CD14-positive monocyte (primary cell): ENCODE data around the gene GOLGA6A. TPM values are rescaled to one million over a fixed set of nuclear protein-coding genes. Genes with fewer than 3 reads are reported as not detected.
"Not testable (repeated sequence)": the region's sequence is repeated elsewhere in the genome, so short reads cannot be mapped to it uniquely, and the experiment has no call there.

Source experiments
- DNase-seq, 3 donors: peaks; one replicate each; pipeline ENCODE4 v3.0.0-alpha.2; 2011 to 2022
- H2AFZ ChIP-seq: 2 replicates; pipeline ENCODE4 v1.6.0; 2012; ENCODE audit warnings: mild to moderate bottlenecking, low read depth, low read length, inconsistent platforms; ENCODE audit not compliant: insufficient read depth, poor library complexity, severe bottlenecking
- H3K27ac ChIP-seq, 2 donors: 1 replicate in 1 of 2; 2 replicates in 1 of 2; pipeline ENCODE4 v1.5.1; 2012 to 2013; ENCODE audit warnings: low read length in 2 of 2, control low read depth in 1 of 2, inconsistent platforms in 1 of 2, low read depth in 1 of 2, mild to moderate bottlenecking in 1 of 2
- H3K27me3 ChIP-seq, 2 donors: one replicate each; pipeline versions ENCODE4 v1.6.0 to v1.6.1; 2011 to 2013; ENCODE audit warnings: low read length in 2 of 2; ENCODE audit not compliant: control insufficient read depth in 2 of 2, insufficient read depth in 2 of 2
- H3K36me3 ChIP-seq, 2 donors: replicated peaks in 1 of 2; 1 replicate in 1 of 2; 2 replicates in 1 of 2; pipeline versions ENCODE4 v1.5.1 to v1.6.1; 2012 to 2013; ENCODE audit warnings: low read length in 2 of 2, control low read depth in 1 of 2, inconsistent platforms in 1 of 2, mild to moderate bottlenecking in 1 of 2; ENCODE audit not compliant: insufficient read depth in 2 of 2, control insufficient read depth in 1 of 2
- H3K4me1 ChIP-seq, 2 donors: 1 replicate in 1 of 2; 2 replicates in 1 of 2; pipeline versions ENCODE4 v1.5.1 to v1.6.1; 2012 to 2013; ENCODE audit warnings: low read length in 2 of 2, control low read depth in 1 of 2, inconsistent platforms in 1 of 2, mild to moderate bottlenecking in 1 of 2, moderate library complexity in 1 of 2; ENCODE audit not compliant: insufficient read depth in 2 of 2, control insufficient read depth in 1 of 2
- H3K4me2 ChIP-seq: replicated peaks from 2 replicates; pipeline ENCODE3; 2012; ENCODE audit warnings: low read length, moderate library complexity, mild to moderate bottlenecking; ENCODE audit not compliant: poor library complexity, severe bottlenecking; ENCODE audit errors: extremely low read depth
- H3K4me3 ChIP-seq, 3 experiments: fragments of 200-600 bp in 1 of 3; sonication (generic) in 1 of 3; replicated peaks in 1 of 3; 1 replicate in 2 of 3; 2 replicates in 1 of 3; pipeline ENCODE4 v1.5.1; 2011 to 2013; ENCODE audit warnings: low read length in 3 of 3, mild to moderate bottlenecking in 3 of 3, control low read depth in 2 of 3, low read depth in 2 of 3, inconsistent platforms in 1 of 3, moderate library complexity in 1 of 3
- H3K79me2 ChIP-seq: 2 replicates; pipeline ENCODE4 v1.6.0; 2012; ENCODE audit warnings: mild to moderate bottlenecking, control low read depth, inconsistent platforms, low read length, moderate library complexity; ENCODE audit not compliant: insufficient read depth
- H3K9ac ChIP-seq: 2 replicates; pipeline ENCODE4 v1.6.0; 2017; ENCODE audit warnings: low read length, mild to moderate bottlenecking; ENCODE audit not compliant: insufficient read depth, poor library complexity, severe bottlenecking
- H3K9me3 ChIP-seq, 2 donors: replicated peaks in 1 of 2; 1 replicate in 1 of 2; 2 replicates in 1 of 2; pipeline versions ENCODE4 v1.5.1 to v1.6.1; 2012 to 2013; ENCODE audit warnings: low read length in 2 of 2, control low read depth in 1 of 2; ENCODE audit not compliant: control insufficient read depth in 1 of 2, insufficient read depth in 1 of 2
- H4K20me1 ChIP-seq: 2 replicates; pipeline ENCODE4 v1.6.0; 2012; ENCODE audit warnings: mild to moderate bottlenecking, low read length, control low read depth, moderate library complexity; ENCODE audit not compliant: insufficient read depth
- H3K27ac Mint-ChIP-seq, 7 donors: one replicate each; pipeline ENCODE4 v1.8.0; 2020; ENCODE audit warnings: mild to moderate bottlenecking in 7 of 7, mixed read lengths in 7 of 7, moderate library complexity in 6 of 7, inconsistent platforms in 2 of 7
- H3K27me3 Mint-ChIP-seq, 3 donors: one replicate each; pipeline ENCODE4 v1.8.0; 2021 to 2022; ENCODE audit warnings: low read depth in 3 of 3, mild to moderate bottlenecking in 3 of 3, mixed read lengths in 3 of 3, moderate library complexity in 3 of 3, inconsistent platforms in 1 of 3
- H3K36me3 Mint-ChIP-seq, 2 donors: one replicate each; pipeline ENCODE4 v1.8.0; 2020; ENCODE audit warnings: mixed read lengths in 2 of 2, inconsistent platforms in 1 of 2, mild to moderate bottlenecking in 1 of 2
- H3K4me1 Mint-ChIP-seq: one replicate; pipeline ENCODE4 v1.8.0; 2020; ENCODE audit warnings: mild to moderate bottlenecking, mixed read lengths
- H3K4me3 Mint-ChIP-seq, 2 donors: one replicate each; pipeline ENCODE4 v1.8.0; 2020; ENCODE audit warnings: mild to moderate bottlenecking in 2 of 2, mixed read lengths in 2 of 2, moderate library complexity in 1 of 2
- H3K9me3 Mint-ChIP-seq, 7 donors: one replicate each; pipeline ENCODE4 v1.8.0; 2020 to 2022; ENCODE audit warnings: mixed read lengths in 7 of 7, mild to moderate bottlenecking in 6 of 7, moderate library complexity in 6 of 7, inconsistent platforms in 2 of 7
- WGBS: methylation state at CpG from one replicate; pipeline ENCODE4 v1.1.5; 2013; ENCODE audit warnings: missing lambda C conversion rate; ENCODE audit not compliant: insufficient coverage; 5-methylcytosine and 5-hydroxymethylcytosine counted together
- intact Hi-C, 2 donors: fragments of 100-400 bp; cut with micrococcal nuclease; formaldehyde crosslinking; loops; one replicate each; pipeline versions ENCODE4 v1.15.0 to v1.15.1; 2023
- polyA plus RNA-seq, 3 donors: library from polyadenylated mRNA; depleted of rRNA in 1 of 3; unstranded in 2 of 3; stranded (reverse) in 1 of 3; fragments of 300-500 nt in 2 of 3; fragments of >200 nt in 1 of 3; fragmentation: Illumina TruSeq in 2 of 3; gene quantifications; 1 replicate in 2 of 3; 2 replicates in 1 of 3; pipeline ENCODE4 v1.2.3, GENCODE V29; 2012 to 2021
- TF ChIP-seq, protein P1 (sequence below): fragments of 200-600 bp; IDR thresholded peaks from one replicate; pipeline ENCODE4 v1.8.0; 2022; ENCODE audit warnings: antibody characterized with exemption, mild to moderate bottlenecking

GOLGA6A gene
- polyA plus RNA-seq, 3 donors, result 0.03 TPM; not detected in 2

DNA sequence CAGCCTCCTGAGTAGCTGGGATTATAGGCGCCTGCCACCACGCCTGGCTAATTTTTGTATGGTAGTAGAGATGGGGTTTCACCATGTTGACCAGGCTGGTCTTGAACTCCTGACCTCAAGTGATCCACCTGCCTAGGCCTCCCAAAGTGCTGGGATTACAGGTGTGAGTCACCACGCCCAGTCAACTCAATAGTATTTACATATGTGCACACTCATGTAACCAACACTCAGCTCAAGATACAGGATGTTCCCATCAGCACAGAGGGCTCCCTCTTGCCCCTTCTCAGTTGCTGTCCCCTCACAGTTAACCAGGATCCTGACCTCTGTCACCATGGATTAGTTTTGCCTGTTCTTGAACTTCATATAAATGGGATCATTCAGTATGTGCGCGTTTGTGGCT, 26.0 kb downstream of the GOLGA6A start:
- H3K79me2 ChIP-seq, intact Hi-C loops, H3K27me3 Mint-ChIP-seq, H2AFZ ChIP-seq, H3K9me3 Mint-ChIP-seq, H3K9me3 ChIP-seq, H4K20me1 ChIP-seq, DNase-seq, H3K27me3 ChIP-seq, H3K4me3 Mint-ChIP-seq, H3K4me3 ChIP-seq, H3K27ac ChIP-seq, H3K4me1 ChIP-seq, H3K4me2 ChIP-seq, H3K9ac ChIP-seq, H3K36me3 ChIP-seq, H3K36me3 Mint-ChIP-seq: not testable (repeated sequence)
- Mint-ChIP-seq H3K4me1 (peaks cover 16% of the 10 kb centered on the region), H3K27ac (peak overlapping the region in 1 of 7 donors; percentile 16)
- 88% methylated on average over 1 of the region's 5 CpGs for WGBS

DNA sequence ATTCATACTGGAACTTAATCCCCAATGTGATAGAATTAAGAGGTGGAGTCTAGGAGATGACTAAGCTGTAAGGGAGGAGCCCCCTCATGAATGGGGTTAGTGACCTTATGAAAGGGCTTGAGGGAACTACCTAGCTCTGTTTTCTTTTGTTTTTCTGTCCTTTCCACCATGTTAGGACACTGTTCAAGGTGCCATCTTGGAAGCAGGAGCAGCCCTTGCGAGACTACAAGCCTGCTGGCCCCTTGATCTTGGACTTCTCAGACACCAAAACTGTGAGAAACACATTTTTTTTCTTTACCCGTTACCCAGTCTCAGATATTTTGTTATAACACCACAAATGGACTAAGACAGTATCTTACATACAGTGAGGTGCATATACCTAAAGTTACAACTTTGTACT, 26.5 kb downstream of the GOLGA6A start:
- WGBS, result 100% methylated on average over 1 of the region's 2 CpGs
- no peak overlapping the region for H3K4me3 ChIP-seq
- H3K4me3 Mint-ChIP-seq, result no peak overlapping the region
- no peaks in the 10 kb centered on the region for H3K9me3 ChIP-seq
- intact Hi-C loops, result no loop called here
- no peak overlapping the region for H3K27ac ChIP-seq
- H3K4me1 ChIP-seq, result peaks cover 12 to 13% of the 10 kb centered on the region in 2 donors
- TF ChIP-seq, protein P1, sequence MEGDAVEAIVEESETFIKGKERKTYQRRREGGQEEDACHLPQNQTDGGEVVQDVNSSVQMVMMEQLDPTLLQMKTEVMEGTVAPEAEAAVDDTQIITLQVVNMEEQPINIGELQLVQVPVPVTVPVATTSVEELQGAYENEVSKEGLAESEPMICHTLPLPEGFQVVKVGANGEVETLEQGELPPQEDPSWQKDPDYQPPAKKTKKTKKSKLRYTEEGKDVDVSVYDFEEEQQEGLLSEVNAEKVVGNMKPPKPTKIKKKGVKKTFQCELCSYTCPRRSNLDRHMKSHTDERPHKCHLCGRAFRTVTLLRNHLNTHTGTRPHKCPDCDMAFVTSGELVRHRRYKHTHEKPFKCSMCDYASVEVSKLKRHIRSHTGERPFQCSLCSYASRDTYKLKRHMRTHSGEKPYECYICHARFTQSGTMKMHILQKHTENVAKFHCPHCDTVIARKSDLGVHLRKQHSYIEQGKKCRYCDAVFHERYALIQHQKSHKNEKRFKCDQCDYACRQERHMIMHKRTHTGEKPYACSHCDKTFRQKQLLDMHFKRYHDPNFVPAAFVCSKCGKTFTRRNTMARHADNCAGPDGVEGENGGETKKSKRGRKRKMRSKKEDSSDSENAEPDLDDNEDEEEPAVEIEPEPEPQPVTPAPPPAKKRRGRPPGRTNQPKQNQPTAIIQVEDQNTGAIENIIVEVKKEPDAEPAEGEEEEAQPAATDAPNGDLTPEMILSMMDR, result no peak
- H3K36me3 Mint-ChIP-seq, result no peaks in the 10 kb centered on the region
- H2AFZ ChIP-seq, result no peak overlapping the region
- no peaks in the 10 kb centered on the region for H3K27me3 ChIP-seq
- H3K27me3 Mint-ChIP-seq, result peaks cover 3 to 4% (median 4%) of the 10 kb centered on the region in 3 donors
- no peaks in the 10 kb centered on the region for H3K79me2 ChIP-seq
- no peaks in the 10 kb centered on the region for H4K20me1 ChIP-seq
- no peaks in the 10 kb centered on the region for H3K36me3 ChIP-seq
- H3K4me1 Mint-ChIP-seq, result peaks cover 22% of the 10 kb centered on the region
- no peak for DNase-seq
- H3K4me2 ChIP-seq, result no peak overlapping the region
- H3K9ac ChIP-seq, result no peak overlapping the region
- no peak overlapping the region for H3K27ac Mint-ChIP-seq
- peaks cover 0 to 4% (median 0%) of the 10 kb centered on the region in 7 donors for H3K9me3 Mint-ChIP-seq
